CD4-positive, CD25-positive, alpha-beta regulatory T cell (primary cell): Measurements from ENCODE around the gene SLC38A10. TPM values are rescaled to one million over a fixed set of nuclear protein-coding genes. Genes with fewer than 3 reads are reported as not detected.

ENCODE experiments used
- ATAC-seq, 2 donors: fragments of 150-1000 bp; cut with Tn5 transposase; one replicate each; pipeline ENCODE4 v1.10.0; 2021; ENCODE audit warnings: low read depth in 2 of 2, moderate number of reproducible peaks in 2 of 2, moderate library complexity in 1 of 2
- DNase-seq, 3 donors: peaks; one replicate each; pipeline versions ENCODE4 v3.0.0 to v3.0.0-alpha.2; 2012 to 2022; ENCODE audit warnings: mixed read lengths in 1 of 3
- H3K27ac ChIP-seq: one replicate; pipeline ENCODE4 v1.7.0; 2013; ENCODE audit warnings: mild to moderate bottlenecking, low read length; ENCODE audit not compliant: insufficient read depth, poor library complexity, severe bottlenecking
- H3K27me3 ChIP-seq: one replicate; pipeline ENCODE4 v1.7.0; 2013; ENCODE audit warnings: low read length; ENCODE audit not compliant: control insufficient read depth, insufficient read depth
- H3K36me3 ChIP-seq: one replicate; pipeline ENCODE4 v1.7.0; 2013; ENCODE audit warnings: mild to moderate bottlenecking, low read length, moderate library complexity; ENCODE audit not compliant: control insufficient read depth, insufficient read depth
- H3K4me1 ChIP-seq: 2 replicates; pipeline ENCODE4 v1.7.0; 2013; ENCODE audit warnings: mild to moderate bottlenecking, low read length; ENCODE audit not compliant: insufficient read depth, control insufficient read depth, poor library complexity, severe bottlenecking
- H3K4me3 ChIP-seq: one replicate; pipeline ENCODE4 v1.7.0; 2013; ENCODE audit warnings: low read depth, mild to moderate bottlenecking, low read length, moderate library complexity
- H3K9me3 ChIP-seq, 2 experiments: 1 replicate in 1 of 2; 2 replicates in 1 of 2; pipeline ENCODE4 v1.7.0; 2013; ENCODE audit warnings: low read length in 2 of 2, mild to moderate bottlenecking in 1 of 2, moderate library complexity in 1 of 2; ENCODE audit not compliant: control insufficient read depth in 2 of 2
- H3K27ac Mint-ChIP-seq, 3 donors: one replicate each; pipeline ENCODE4 v1.8.0; 2020 to 2022; ENCODE audit warnings: mild to moderate bottlenecking in 3 of 3, mixed read lengths in 3 of 3, moderate library complexity in 2 of 3
- H3K27me3 Mint-ChIP-seq: one replicate; pipeline ENCODE4 v1.8.0; 2022; ENCODE audit warnings: mild to moderate bottlenecking, mixed read lengths
- H3K36me3 Mint-ChIP-seq: one replicate; pipeline ENCODE4 v1.8.0; 2020; ENCODE audit warnings: mixed read lengths
- H3K4me1 Mint-ChIP-seq, 4 donors: one replicate each; pipeline ENCODE4 v1.8.0; 2020 to 2022; ENCODE audit warnings: mixed read lengths in 4 of 4, mild to moderate bottlenecking in 1 of 4
- H3K4me3 Mint-ChIP-seq, 4 donors: one replicate each; pipeline ENCODE4 v1.8.0; 2020 to 2022; ENCODE audit warnings: mild to moderate bottlenecking in 4 of 4, mixed read lengths in 4 of 4, moderate library complexity in 3 of 4
- H3K9me3 Mint-ChIP-seq, 7 donors: one replicate each; pipeline ENCODE4 v1.8.0; 2020 to 2022; ENCODE audit warnings: mixed read lengths in 7 of 7, mild to moderate bottlenecking in 3 of 7, moderate library complexity in 2 of 7
- polyA plus RNA-seq, 4 donors: library from polyadenylated mRNA; unstranded; fragments of 300-500 nt; fragmentation: Illumina TruSeq; gene quantifications; one replicate each; pipeline ENCODE4 v1.2.3, GENCODE V29; 2021
- total RNA-seq: library from RNA; stranded (reverse); gene quantifications from one replicate; pipeline ENCODE4 v1.2.3, GENCODE V29; 2022

SLC38A10 gene
- total and polyA plus RNA-seq, 5 donors from 2014 or later = 38.2 to 66.3 (median 50.1) TPM

GRCh38 chr17:81218459-81218858 is 76.6 kb downstream of the SLC38A10 start:
- Histone ChIP-seq H3K36me3 (no peaks in the 10 kb centered on the region), H3K9me3 (no peaks in the 10 kb centered on the region), H3K4me3 (no peak overlapping the region), H3K27me3 (no peaks in the 10 kb centered on the region), H3K4me1 (peaks cover 17% of the 10 kb centered on the region), H3K27ac (no peak overlapping the region)
- peak overlapping the region in 1 of 4 donors; percentile 47 for H3K4me3 Mint-ChIP-seq
- H3K9me3 Mint-ChIP-seq = no peaks in the 10 kb centered on the region
- H3K36me3 Mint-ChIP-seq = peaks cover 8% of the 10 kb centered on the region
- H3K4me1 Mint-ChIP-seq = peaks cover 0 to 11% (median 4%) of the 10 kb centered on the region in 4 donors
- H3K27ac Mint-ChIP-seq = no peak overlapping the region
- DNase-seq (no peak), ATAC-seq (no peak)
- H3K27me3 Mint-ChIP-seq = no peaks in the 10 kb centered on the region

- Histone ChIP-seq H3K9me3 (no peaks in the 10 kb centered on the region), H3K36me3 (no peaks in the 10 kb centered on the region), H3K4me3 (no peak overlapping the region), H3K4me1 (peaks cover 13% of the 10 kb centered on the region), H3K27ac (no peak overlapping the region), H3K27me3 (no peaks in the 10 kb centered on the region)
- Mint-ChIP-seq H3K36me3 (peaks cover 8% of the 10 kb centered on the region), H3K9me3 (no peaks in the 10 kb centered on the region), H3K27ac (no peak overlapping the region), H3K27me3 (no peaks in the 10 kb centered on the region), H3K4me1 (peaks cover 4 to 6% (median 5%) of the 10 kb centered on the region in 4 donors), H3K4me3 (peak overlapping the region in 1 of 4 donors; percentile 32)
- DNase-seq = no peak
- ATAC-seq = no peak
Measured at GRCh38 chr17:81217491-81217890, 77.6 kb downstream of the SLC38A10 start.

- H3K9me3 ChIP-seq = no peaks in the 10 kb centered on the region
- H3K27me3 Mint-ChIP-seq = no peaks in the 10 kb centered on the region
- peaks cover 8% of the 10 kb centered on the region for H3K36me3 Mint-ChIP-seq
- ATAC-seq (no peak), DNase-seq (no peak)
- no peak overlapping the region for H3K4me3 ChIP-seq
- no peaks in the 10 kb centered on the region for H3K4me1 ChIP-seq
- H3K4me3 Mint-ChIP-seq = no peak overlapping the region
- H3K9me3 Mint-ChIP-seq = no peaks in the 10 kb centered on the region
- no peaks in the 10 kb centered on the region for H3K36me3 ChIP-seq
- peaks cover 0 to 6% (median 3%) of the 10 kb centered on the region in 4 donors for H3K4me1 Mint-ChIP-seq
- no peaks in the 10 kb centered on the region for H3K27me3 ChIP-seq
- H3K27ac ChIP-seq = no peak overlapping the region
- no peak overlapping the region for H3K27ac Mint-ChIP-seq
Measured at GRCh38 chr17:81213978-81214377, 81.1 kb downstream of the SLC38A10 start.

- no peaks in the 10 kb centered on the region for H3K27me3 Mint-ChIP-seq
- peaks cover 8% of the 10 kb centered on the region for H3K36me3 Mint-ChIP-seq
- H3K9me3 Mint-ChIP-seq = no peaks in the 10 kb centered on the region
- no peak overlapping the region for H3K4me3 Mint-ChIP-seq
- H3K9me3 ChIP-seq = no peaks in the 10 kb centered on the region
- no peak overlapping the region for H3K4me3 ChIP-seq
- H3K4me1 Mint-ChIP-seq = peaks cover 0 to 6% (median 3%) of the 10 kb centered on the region in 4 donors
- DNase-seq (no peak), ATAC-seq (no peak)
- H3K27ac ChIP-seq = no peak overlapping the region
- H3K36me3 ChIP-seq = no peaks in the 10 kb centered on the region
- H3K4me1 ChIP-seq = no peaks in the 10 kb centered on the region
- no peaks in the 10 kb centered on the region for H3K27me3 ChIP-seq
- H3K27ac Mint-ChIP-seq = no peak overlapping the region
Measured at GRCh38 chr17:81212365-81212764, 82.7 kb downstream of the SLC38A10 start.

GRCh38 chr17:81210868-81211267 is 84.2 kb downstream of the SLC38A10 start:
- Mint-ChIP-seq H3K9me3 (no peaks in the 10 kb centered on the region), H3K27ac (no peak overlapping the region), H3K4me1 (peaks cover 0 to 6% (median 2%) of the 10 kb centered on the region in 4 donors), H3K4me3 (no peak overlapping the region), H3K36me3 (no peaks in the 10 kb centered on the region), H3K27me3 (no peaks in the 10 kb centered on the region)
- Histone ChIP-seq H3K4me1 (no peaks in the 10 kb centered on the region), H3K27ac (no peak overlapping the region), H3K27me3 (no peaks in the 10 kb centered on the region), H3K4me3 (no peak overlapping the region), H3K9me3 (no peaks in the 10 kb centered on the region), H3K36me3 (no peaks in the 10 kb centered on the region)
- DNase-seq = no peak
- no peak for ATAC-seq

GRCh38 chr17:81210466-81210865 is 84.6 kb downstream of the SLC38A10 start:
- Histone ChIP-seq H3K36me3 (no peaks in the 10 kb centered on the region), H3K4me1 (no peaks in the 10 kb centered on the region), H3K27me3 (no peaks in the 10 kb centered on the region), H3K4me3 (no peak overlapping the region), H3K9me3 (no peaks in the 10 kb centered on the region), H3K27ac (no peak overlapping the region)
- Mint-ChIP-seq H3K27me3 (no peaks in the 10 kb centered on the region), H3K9me3 (no peaks in the 10 kb centered on the region), H3K27ac (no peak overlapping the region), H3K4me1 (peaks cover 0 to 6% (median 2%) of the 10 kb centered on the region in 4 donors), H3K36me3 (no peaks in the 10 kb centered on the region), H3K4me3 (no peak overlapping the region)
- no peak for ATAC-seq
- DNase-seq = no peak

GRCh38 chr17:81209141-81209540 is 86.0 kb downstream of the SLC38A10 start:
- H3K4me3 Mint-ChIP-seq = no peak overlapping the region
- no peaks in the 10 kb centered on the region for H3K9me3 ChIP-seq
- H3K4me1 ChIP-seq = no peaks in the 10 kb centered on the region
- H3K27me3 Mint-ChIP-seq = no peaks in the 10 kb centered on the region
- no peak for ATAC-seq
- DNase-seq = no peak
- no peak overlapping the region for H3K27ac ChIP-seq
- no peaks in the 10 kb centered on the region for H3K36me3 ChIP-seq
- no peaks in the 10 kb centered on the region for H3K9me3 Mint-ChIP-seq
- H3K36me3 Mint-ChIP-seq = no peaks in the 10 kb centered on the region
- no peak overlapping the region for H3K4me3 ChIP-seq
- H3K27me3 ChIP-seq = no peaks in the 10 kb centered on the region
- H3K4me1 Mint-ChIP-seq = peaks cover 0 to 6% (median 2%) of the 10 kb centered on the region in 4 donors
- H3K27ac Mint-ChIP-seq = no peak overlapping the region

- H3K9me3 Mint-ChIP-seq = no peaks in the 10 kb centered on the region
- no peaks in the 10 kb centered on the region for H3K36me3 Mint-ChIP-seq
- Histone ChIP-seq H3K27me3 (no peaks in the 10 kb centered on the region), H3K36me3 (no peaks in the 10 kb centered on the region), H3K9me3 (no peaks in the 10 kb centered on the region), H3K4me1 (no peaks in the 10 kb centered on the region), H3K27ac (no peak overlapping the region), H3K4me3 (no peak overlapping the region)
- H3K4me3 Mint-ChIP-seq = peak overlapping the region in 1 of 4 donors; percentile 32
- H3K27ac Mint-ChIP-seq = no peak overlapping the region
- DNase-seq (no peak), ATAC-seq (no peak)
- peaks cover 0 to 6% (median 2%) of the 10 kb centered on the region in 4 donors for H3K4me1 Mint-ChIP-seq
- H3K27me3 Mint-ChIP-seq = no peaks in the 10 kb centered on the region
Measured at GRCh38 chr17:81208651-81209050, 86.5 kb downstream of the SLC38A10 start.
